ENCODE results near the gene RPH3AL.
"Not testable (repeated sequence)": the region's sequence is repeated elsewhere in the genome, so short reads cannot be mapped to it uniquely, and the experiment has no call there.

RPH3AL gene

GRCh38 chr17:258906-259305, 93.7 kb downstream of the RPH3AL start:
- DNase-seq = no peak

GRCh38 chr17:258045-258734, 94.4 kb downstream of the RPH3AL start:
- DNase-seq = no peak

DNA sequence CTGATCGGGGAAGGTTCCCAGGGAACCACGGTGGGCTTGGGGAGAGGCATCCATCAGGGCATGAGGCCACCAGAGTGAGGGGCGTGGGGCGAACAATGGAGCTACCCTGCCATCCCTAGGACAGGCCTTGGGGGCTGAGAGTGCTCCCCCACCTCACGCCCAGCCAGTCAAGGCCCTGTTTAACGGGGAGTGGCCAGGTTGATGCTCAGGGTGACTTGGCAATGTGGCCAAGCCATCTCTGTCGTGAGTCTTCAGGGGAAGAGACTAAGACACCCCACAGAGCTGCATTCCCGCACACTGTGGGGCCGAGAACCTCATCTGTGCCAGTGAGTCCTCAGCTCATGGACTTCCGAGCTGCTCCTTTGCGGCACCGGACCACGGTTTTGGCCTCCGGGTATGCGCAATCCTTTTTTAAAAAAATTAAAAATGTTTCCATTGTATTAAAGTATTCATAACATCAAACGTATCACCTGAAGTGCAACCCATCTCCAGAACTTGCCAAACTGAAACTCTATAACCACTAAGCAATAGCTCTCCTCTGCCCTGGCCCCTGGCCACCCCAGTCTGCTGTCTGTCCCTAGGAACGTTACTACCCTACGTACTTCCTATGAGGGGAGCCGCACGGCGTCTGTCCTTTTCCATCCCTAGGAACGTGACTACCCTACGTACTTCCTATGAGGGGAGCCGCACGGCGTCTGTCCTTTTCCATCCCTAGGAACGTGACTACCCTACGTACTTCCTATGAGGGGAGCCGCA, 99.3 kb downstream of the RPH3AL start:
- no peak for DNase-seq

DNA sequence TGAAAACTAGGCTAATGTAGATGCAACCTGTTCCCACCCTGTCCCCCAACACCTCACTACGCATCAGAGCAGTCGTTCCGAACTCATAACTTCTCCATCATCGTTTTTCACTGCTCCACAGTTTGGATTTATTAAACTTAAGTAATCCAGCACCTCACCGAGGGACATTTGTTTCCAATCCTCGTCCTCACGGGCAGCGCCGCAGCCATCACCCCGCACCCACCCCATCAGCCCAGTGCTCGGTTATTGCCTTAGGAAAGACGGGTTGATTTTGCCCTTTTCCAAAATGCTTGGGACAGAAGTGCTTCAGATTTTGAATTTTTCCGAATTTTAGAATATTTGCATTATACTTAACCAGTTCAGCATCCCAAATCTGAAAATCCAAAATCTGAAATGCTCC, 100.2 kb downstream of the RPH3AL start:
- no peak for DNase-seq

DNA sequence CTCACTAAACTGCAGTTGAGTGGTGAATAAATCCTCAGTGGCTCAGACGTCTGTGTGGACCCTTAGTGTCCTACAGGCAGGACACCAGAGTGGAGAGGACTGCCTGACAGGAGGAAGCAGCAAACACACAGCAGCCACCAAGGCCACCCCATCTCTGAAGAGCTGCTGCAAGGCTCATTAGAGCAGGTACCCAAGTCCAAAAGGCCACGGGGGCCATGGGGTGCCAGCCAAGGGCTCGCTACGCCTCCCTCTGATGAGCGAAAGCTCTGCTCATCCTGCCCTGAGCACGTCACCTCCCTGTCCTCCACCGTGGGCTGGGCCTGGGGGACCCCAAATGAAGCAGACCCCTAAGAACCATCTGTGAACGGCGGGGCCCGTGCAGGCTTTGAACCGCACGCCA, 101.1 kb downstream of the RPH3AL start:
- DNase-seq = no peak

DNA sequence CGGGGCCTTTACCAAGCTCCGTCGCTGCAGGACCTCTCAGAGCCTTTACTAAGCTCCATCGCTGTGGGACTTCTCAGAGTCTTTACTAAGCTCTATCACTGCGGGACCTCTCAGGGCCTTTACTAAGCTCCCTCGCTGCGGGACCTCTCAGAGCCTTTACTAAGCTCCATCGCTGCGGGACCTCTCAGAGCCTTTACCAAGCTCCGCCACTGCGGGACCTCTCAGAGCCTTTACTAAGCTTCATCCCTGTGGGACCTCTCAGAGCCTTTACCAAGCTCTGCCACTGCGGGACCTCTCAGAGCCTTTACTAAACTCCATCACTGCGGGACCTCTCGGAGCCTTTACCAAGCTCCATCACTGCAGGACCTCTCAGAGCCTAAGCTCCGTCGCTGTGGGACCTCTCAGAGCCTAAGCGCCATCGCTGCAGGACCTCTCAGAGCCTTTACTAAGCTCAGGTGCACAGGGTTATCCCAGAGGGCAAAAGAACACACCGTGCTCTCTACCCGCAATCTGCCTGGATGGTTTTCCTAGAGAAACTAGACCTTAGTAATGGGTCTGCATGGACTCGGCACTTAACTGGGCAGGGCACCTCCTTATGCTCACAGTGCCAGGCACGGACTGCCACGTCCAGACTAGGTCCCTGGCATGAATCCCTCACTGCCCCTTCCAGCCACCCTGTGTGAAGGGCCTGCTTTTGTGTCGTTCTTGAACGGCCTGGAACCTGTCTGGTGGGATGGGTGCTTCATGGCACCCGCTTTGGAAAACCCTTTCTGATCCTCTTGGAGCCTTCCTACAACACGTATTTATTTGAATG, 101.9 kb downstream of the RPH3AL start:
- no peak for DNase-seq

- DNase-seq = no peak
These were observed 103.2 kb downstream of the RPH3AL start for GRCh38 chr17:249236-249993.

DNA sequence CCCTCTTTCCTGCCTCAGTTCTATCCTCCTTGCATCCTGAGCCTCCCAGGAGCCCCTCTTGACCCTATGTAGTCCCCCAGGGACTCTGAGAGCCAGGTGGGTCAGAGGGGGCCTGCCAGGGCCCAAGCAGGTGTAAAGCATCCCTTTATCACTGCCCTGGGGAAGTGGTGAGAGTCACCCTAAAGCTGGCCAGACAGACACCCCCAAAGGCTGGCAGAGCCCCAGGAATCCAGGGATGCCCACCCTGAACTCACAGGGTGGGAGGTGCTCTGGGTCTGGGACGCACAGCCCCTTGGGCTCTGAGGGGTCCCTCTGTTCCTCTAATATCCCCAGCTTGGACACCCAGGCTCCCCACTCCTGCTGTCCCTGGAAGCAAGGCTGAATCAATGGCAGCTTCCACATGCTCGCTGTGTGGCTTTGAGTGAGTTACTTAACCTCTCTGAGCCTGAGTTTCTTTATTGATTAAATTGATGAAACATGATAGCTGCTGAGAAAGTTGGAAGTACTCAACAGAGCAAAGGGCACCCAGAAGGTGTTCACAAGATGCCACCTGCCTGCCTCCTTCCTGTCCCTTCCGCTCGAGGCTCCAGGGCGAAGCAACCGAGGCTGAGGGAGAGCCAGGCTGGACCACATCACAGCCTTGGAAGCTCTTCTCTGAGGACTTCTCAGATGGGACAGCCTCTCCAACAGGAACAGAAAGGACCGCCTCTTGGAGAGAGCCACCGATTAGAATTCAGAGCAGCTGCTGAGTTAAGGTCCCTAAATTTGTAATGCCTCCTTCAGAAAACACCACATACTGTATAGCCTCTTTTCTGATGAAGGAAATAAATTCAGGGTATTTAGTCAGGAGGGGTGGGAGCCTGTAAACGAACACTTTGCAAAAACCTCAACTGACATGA, 104.0 kb downstream of the RPH3AL start:
- DNase-seq = no peak

GRCh38 chr17:247767-248166, 104.8 kb downstream of the RPH3AL start:
- DNase-seq = no peak

DNA sequence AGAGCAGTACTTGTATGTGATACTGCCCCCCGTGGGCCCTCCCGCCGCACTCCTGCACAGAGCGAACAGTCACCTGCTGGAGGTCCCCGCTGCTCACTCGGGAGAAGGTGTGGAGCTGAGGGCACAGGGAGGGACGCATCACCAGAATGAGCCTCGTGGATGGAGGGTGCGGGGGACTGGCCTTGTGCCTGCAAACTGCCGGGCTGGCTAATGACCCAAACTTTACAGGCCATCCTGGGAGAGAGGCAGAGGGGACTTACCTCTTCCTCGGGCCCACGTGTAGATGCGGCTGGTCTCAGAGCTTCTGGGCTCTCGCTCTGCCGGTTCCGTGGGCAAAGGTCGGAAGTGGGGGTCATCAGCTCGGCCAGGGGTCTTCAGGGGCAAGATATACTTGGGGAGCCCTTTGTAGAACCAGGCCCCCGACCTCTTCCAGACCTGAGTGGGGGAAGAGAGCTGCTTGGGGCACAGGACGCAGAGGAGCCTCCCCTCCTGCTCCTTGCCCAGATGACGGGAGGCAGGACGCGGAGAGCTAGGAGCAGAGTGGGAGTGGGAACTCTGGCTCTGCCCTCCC, 105.7 kb downstream of the RPH3AL start:
- DNase-seq = no peak

DNA sequence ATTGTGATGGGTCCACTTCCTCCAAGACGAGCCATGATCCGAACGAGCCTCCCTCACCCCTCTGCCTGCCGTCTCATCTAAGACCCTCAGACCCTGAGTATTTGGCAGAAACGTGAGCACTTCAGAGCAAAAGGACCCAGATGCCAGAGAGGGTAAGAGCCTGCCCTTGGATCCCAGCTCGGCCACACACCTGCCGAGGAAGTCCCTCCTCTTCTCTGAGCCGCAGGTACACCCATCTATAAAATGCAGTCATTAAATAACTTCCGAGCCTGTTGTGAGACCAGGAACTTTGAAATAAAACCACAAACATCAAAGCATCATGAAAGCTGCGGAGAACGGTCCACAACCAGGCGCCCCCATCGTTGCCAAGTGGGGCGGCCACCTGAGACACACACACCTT, 106.4 kb downstream of the RPH3AL start:
- no peak for DNase-seq

- DNase-seq = no peak
These were observed 107.0 kb downstream of the RPH3AL start for GRCh38 chr17:245611-246010.

DNA sequence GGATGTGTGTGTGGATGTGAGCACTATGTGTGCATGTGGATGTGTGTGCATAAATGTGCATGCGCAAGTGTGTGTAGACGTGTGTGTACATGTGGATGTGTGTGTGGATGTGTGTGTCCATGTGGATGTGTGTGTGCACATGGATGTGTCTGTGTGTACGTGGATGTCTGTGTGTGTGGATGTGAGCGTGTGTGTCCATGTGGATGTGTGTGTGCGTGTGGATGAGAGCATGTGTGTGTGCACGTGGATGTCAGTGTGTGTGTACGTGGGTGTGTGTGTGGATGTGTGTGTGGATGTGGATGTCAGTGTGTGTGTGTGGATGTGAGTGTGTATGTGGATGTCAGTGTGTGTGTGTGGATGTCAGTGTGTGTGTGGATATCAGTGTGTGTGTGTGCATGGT, 107.6 kb downstream of the RPH3AL start:
- DNase-seq = no peak

GRCh38 chr17:243924-244323, 108.7 kb downstream of the RPH3AL start:
- not testable (repeated sequence) for DNase-seq

GRCh38 chr17:238964-239259, 113.7 kb downstream of the RPH3AL start:
- DNase-seq = no peak

DNA sequence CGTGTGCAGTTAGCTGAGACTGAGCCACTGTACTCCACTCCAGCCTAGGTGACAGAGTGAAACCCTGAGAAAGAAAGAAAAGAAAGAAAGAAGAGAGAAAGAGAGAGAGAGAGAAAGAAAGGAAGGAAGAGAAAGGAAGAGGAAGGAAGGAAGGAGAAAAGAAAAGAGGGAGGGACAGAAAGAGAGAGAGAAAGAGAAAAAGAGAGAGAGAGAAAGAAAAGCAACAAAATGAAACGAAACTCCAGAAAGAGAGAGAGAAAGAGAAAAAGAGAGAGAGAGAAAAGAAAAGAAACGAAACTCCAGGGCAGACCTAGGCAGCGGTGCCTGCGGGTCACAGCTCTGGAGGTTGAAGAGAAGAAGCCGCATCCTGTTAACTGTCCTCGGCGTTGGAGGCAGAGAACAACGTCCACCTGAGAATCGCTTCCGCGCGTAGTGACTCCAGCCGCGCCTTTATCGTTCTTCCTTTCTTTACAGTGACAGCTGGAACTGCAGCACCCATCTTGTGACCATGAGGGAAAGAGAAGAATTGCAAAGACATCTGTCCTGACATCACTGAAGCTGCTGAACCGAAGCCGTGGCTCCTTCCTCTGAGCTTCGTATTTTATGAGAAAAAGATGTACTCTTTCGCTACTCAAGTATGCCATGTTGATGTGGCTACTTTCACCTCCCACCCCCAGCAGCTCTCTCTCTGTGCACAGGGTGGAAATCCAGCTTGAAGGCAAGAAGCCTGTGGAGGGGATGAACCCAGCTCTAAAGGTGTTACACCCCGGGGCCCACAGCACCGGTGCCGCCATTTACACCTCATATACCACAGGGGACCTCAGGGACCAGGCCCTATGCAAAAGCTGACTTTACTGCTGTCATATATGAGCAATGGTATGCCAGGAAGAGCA, 114.3 kb downstream of the RPH3AL start:
- DNase-seq = no peak

DNA sequence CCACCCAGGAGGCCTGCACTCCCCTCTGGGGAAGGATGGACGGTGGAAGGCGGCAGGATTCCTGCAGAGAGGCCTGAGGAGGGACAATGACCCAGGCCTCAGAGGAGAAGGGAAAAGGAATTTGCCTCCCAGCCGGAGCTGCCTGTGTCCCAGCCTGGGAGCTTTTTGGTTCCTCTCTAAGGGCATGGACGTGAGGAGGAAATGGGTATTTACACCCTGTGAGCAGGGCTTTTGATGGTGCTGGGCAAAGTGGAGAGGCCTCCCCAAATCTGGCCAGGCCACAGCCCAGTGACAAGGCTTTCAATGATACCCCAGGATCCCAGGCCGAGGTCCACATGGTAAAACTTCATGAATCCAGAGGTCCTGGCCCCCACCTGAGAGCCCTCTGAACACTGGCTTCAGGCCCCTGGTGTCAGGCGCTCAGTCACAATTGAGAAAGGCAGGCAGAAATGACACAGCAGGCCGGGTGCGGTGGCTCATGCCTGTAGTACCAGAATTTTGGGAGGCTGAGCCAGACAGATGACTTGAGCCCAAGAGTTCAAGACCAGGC, 115.1 kb downstream of the RPH3AL start:
- DNase-seq = no peak

GRCh38 chr17:236641-237405, 115.8 kb downstream of the RPH3AL start:
- DNase-seq = no peak
